Heart left ventricle (tissue), 13 donors: ENCODE data around the gene VSIG10L2.

Experiments used
- POLR2A ChIP-seq, 2 donors: fragments of 450-650 bp; IDR thresholded peaks; one replicate each; pipeline ENCODE4 v1.6.1; 2017; ENCODE audit warnings: antibody characterized with exemption in 2 of 2, mild to moderate bottlenecking in 2 of 2, moderate library complexity in 2 of 2
- TF ChIP-seq, protein P1 (sequence below), 12 donors: fragments of 200-600 bp; sonication (generic) in 4 of 12; IDR thresholded peaks; one replicate each; pipeline versions ENCODE4 v1.5.0 to v1.8.0; 2018 to 2022; ENCODE audit warnings: antibody characterized with exemption in 12 of 12, mild to moderate bottlenecking in 5 of 12
- donor health status: ischemic (EF 13 %, LVEDD 7.1; RV severe dilation, severe dysfunction).
- donor health status: DM: no; HTN: yes; CAD: no.
- donor health status: DM: no; HTN: no; CAD: no.
- donor health status: ischemic (EF 25% LVEDD 6.9; RV normal size, moderate dysfunction).
- donor health status: ischemic (EF 25% LVEDD 5.7; RV mildly dilated, moderate dysfunction).
- donor health status: ischemic (EF 35%, LVEDD 5.7; RV mildly dilated, moderate dysfunction).
- donor health status: nonischemic (EF 11% LVEDD 7.7; RV severe dilation, severe dysfunction).
- donor health status: DM: yes; HTN: yes; CAD: no.
- donor health status: PGD.
- donor health status: ischemic (EF 29% LVEDD 5.4; RV normal size, mild dysfunction).
- donor health status: nonischemic (EF 23%, LVEDD 6.1; RV moderate dilation, normal function).

DNA sequence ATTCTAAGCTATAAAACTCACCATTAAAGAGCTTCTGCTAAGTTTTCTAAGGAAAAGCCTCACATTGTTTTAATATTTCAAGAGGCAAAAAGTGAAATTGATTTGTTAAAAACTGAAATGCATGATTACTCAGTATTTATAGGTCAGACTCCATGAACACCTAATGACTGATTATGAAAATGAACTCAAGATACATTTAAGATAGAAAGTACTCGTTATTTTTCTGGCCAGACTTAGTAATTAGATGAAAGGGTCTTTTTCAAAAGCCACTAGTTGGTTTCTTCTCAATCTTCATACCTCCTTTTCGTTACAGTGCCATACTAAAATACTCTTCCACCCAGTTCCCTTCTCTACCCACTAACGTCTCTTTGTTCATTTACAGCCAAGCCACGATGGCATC is 56.3 kb downstream of the VSIG10L2 start:
- TF ChIP-seq, protein P1, sequence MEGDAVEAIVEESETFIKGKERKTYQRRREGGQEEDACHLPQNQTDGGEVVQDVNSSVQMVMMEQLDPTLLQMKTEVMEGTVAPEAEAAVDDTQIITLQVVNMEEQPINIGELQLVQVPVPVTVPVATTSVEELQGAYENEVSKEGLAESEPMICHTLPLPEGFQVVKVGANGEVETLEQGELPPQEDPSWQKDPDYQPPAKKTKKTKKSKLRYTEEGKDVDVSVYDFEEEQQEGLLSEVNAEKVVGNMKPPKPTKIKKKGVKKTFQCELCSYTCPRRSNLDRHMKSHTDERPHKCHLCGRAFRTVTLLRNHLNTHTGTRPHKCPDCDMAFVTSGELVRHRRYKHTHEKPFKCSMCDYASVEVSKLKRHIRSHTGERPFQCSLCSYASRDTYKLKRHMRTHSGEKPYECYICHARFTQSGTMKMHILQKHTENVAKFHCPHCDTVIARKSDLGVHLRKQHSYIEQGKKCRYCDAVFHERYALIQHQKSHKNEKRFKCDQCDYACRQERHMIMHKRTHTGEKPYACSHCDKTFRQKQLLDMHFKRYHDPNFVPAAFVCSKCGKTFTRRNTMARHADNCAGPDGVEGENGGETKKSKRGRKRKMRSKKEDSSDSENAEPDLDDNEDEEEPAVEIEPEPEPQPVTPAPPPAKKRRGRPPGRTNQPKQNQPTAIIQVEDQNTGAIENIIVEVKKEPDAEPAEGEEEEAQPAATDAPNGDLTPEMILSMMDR (IDR thresholded peaks at IDR 0.05) = no peak
- TF ChIP-seq POLR2A (IDR thresholded peaks at IDR 0.05) = no peak
